Measurements from ENCODE around the gene PALMD.

The PALMD gene

GRCh38 chr1:99660496-99660895 is 14.6 kb downstream of the PALMD start:
- peaks cover 4% of the 10 kb centered on the region for H3K79me2 ChIP-seq
- peak overlapping the region; percentile 91 for H3K27ac ChIP-seq
- H3K36me3 ChIP-seq (ENCODE audit: control insufficient read depth, insufficient read depth, low read length), result no peaks in the 10 kb centered on the region
- H3K27me3 ChIP-seq (ENCODE audit: control insufficient read depth, insufficient read depth, low read length), result no peaks in the 10 kb centered on the region
- no peak overlapping the region for H3K4me3 ChIP-seq (ENCODE audit: low read depth, low read length)
- no peak for TF ChIP-seq CTCF (IDR thresholded peaks at IDR 0.05)
- no peak overlapping the region for H2AFZ ChIP-seq
- H3K9me3 ChIP-seq (ENCODE audit: control insufficient read depth, low read length), result no peaks in the 10 kb centered on the region
- peaks cover 9% of the 10 kb centered on the region for H3K4me1 ChIP-seq
- H3K4me2 ChIP-seq (ENCODE audit: low read length), result no peak overlapping the region
- no peak overlapping the region for H3K9ac ChIP-seq

GRCh38 chr1:99661780-99662179 is 15.9 kb downstream of the PALMD start:
- no peak overlapping the region for H3K4me2 ChIP-seq (ENCODE audit: low read length)
- H3K27me3 ChIP-seq (ENCODE audit: control insufficient read depth, insufficient read depth, low read length), result no peaks in the 10 kb centered on the region
- peaks cover 4% of the 10 kb centered on the region for H3K79me2 ChIP-seq
- peaks cover 9% of the 10 kb centered on the region for H3K4me1 ChIP-seq
- no peak overlapping the region for H2AFZ ChIP-seq
- peak overlapping the region; percentile 27 for H3K27ac ChIP-seq
- H3K4me3 ChIP-seq (ENCODE audit: low read depth, low read length), result no peak overlapping the region
- TF ChIP-seq CTCF (IDR thresholded peaks at IDR 0.05), result no peak
- no peaks in the 10 kb centered on the region for H3K9me3 ChIP-seq (ENCODE audit: control insufficient read depth, low read length)
- no peak overlapping the region for H3K9ac ChIP-seq
- no peaks in the 10 kb centered on the region for H3K36me3 ChIP-seq (ENCODE audit: control insufficient read depth, insufficient read depth, low read length)

GRCh38 chr1:99662539-99663080 is 16.7 kb downstream of the PALMD start:
- Histone ChIP-seq H3K4me2 (ENCODE audit: low read length) (no peak overlapping the region), H3K4me3 (ENCODE audit: low read depth, low read length) (no peak overlapping the region), H3K4me1 (peaks cover 9% of the 10 kb centered on the region), H3K36me3 (ENCODE audit: control insufficient read depth, insufficient read depth, low read length) (no peaks in the 10 kb centered on the region), H2AFZ (no peak overlapping the region), H3K79me2 (peaks cover 4% of the 10 kb centered on the region), H3K27ac (peak overlapping the region; percentile 60), H3K27me3 (ENCODE audit: control insufficient read depth, insufficient read depth, low read length) (no peaks in the 10 kb centered on the region), H3K9ac (no peak overlapping the region), H3K9me3 (ENCODE audit: control insufficient read depth, low read length) (no peaks in the 10 kb centered on the region)
- TF ChIP-seq CTCF (IDR thresholded peaks at IDR 0.05), result no peak

- no peak overlapping the region for H3K9ac ChIP-seq
- peak overlapping the region; percentile 60 for H3K27ac ChIP-seq
- H3K9me3 ChIP-seq (ENCODE audit: control insufficient read depth, low read length), result no peaks in the 10 kb centered on the region
- no peaks in the 10 kb centered on the region for H3K36me3 ChIP-seq (ENCODE audit: control insufficient read depth, insufficient read depth, low read length)
- no peak overlapping the region for H3K4me2 ChIP-seq (ENCODE audit: low read length)
- TF ChIP-seq CTCF (IDR thresholded peaks at IDR 0.05), result no peak
- no peak overlapping the region for H2AFZ ChIP-seq
- H3K4me1 ChIP-seq, result peaks cover 9% of the 10 kb centered on the region
- H3K79me2 ChIP-seq, result peaks cover 4% of the 10 kb centered on the region
- no peaks in the 10 kb centered on the region for H3K27me3 ChIP-seq (ENCODE audit: control insufficient read depth, insufficient read depth, low read length)
- no peak overlapping the region for H3K4me3 ChIP-seq (ENCODE audit: low read depth, low read length)
Observed at GRCh38 chr1:99663501-99663900, 17.6 kb downstream of the PALMD start.

GRCh38 chr1:99665212-99665611 is 19.3 kb downstream of the PALMD start:
- Histone ChIP-seq H3K4me2 (ENCODE audit: low read length) (no peak overlapping the region), H3K27me3 (ENCODE audit: control insufficient read depth, insufficient read depth, low read length) (no peaks in the 10 kb centered on the region), H3K9ac (no peak overlapping the region), H3K9me3 (ENCODE audit: control insufficient read depth, low read length) (no peaks in the 10 kb centered on the region), H3K36me3 (ENCODE audit: control insufficient read depth, insufficient read depth, low read length) (no peaks in the 10 kb centered on the region), H2AFZ (no peak overlapping the region), H3K79me2 (peaks cover 2% of the 10 kb centered on the region), H3K4me3 (ENCODE audit: low read depth, low read length) (no peak overlapping the region), H3K4me1 (peaks cover 2% of the 10 kb centered on the region), H3K27ac (no peak overlapping the region)
- TF ChIP-seq CTCF (IDR thresholded peaks at IDR 0.05), result no peak

Measured in parathyroid adenoma (tissue), 2 donors.